Endothelial cell (in vitro differentiated cells): ENCODE data around the gene CADM1. TPM values are rescaled to one million over a fixed set of nuclear protein-coding genes. Genes with fewer than 3 reads are reported as not detected.

ENCODE experiments used
- DNase-seq: peaks from one replicate; pipeline ENCODE4 v3.0.0; 2021; ENCODE audit warnings: low spot score
- H3K27ac Mint-ChIP-seq: one replicate; pipeline ENCODE4 v1.8.0; 2021; ENCODE audit warnings: mixed read lengths, inconsistent platforms; ENCODE audit not compliant: unreplicated experiment
- H3K27me3 Mint-ChIP-seq: one replicate; pipeline ENCODE4 v1.8.0; 2021; ENCODE audit warnings: mild to moderate bottlenecking, moderate library complexity, mixed read lengths, inconsistent platforms; ENCODE audit not compliant: unreplicated experiment
- H3K36me3 Mint-ChIP-seq: one replicate; pipeline ENCODE4 v1.8.0; 2021; ENCODE audit warnings: mild to moderate bottlenecking, low read depth, mixed read lengths, inconsistent platforms; ENCODE audit not compliant: unreplicated experiment
- H3K4me1 Mint-ChIP-seq: one replicate; pipeline ENCODE4 v1.8.0; 2021; ENCODE audit warnings: mild to moderate bottlenecking, mixed read lengths, inconsistent platforms; ENCODE audit not compliant: unreplicated experiment
- H3K4me3 Mint-ChIP-seq: one replicate; pipeline ENCODE4 v1.8.0; 2021; ENCODE audit warnings: mild to moderate bottlenecking, mixed read lengths, inconsistent platforms; ENCODE audit not compliant: unreplicated experiment
- H3K9me3 Mint-ChIP-seq: one replicate; pipeline ENCODE4 v1.8.0; 2021; ENCODE audit warnings: mixed read lengths, inconsistent platforms; ENCODE audit not compliant: unreplicated experiment
- CTCF ChIP-seq: fragments of 200-600 bp; sonication (generic); IDR thresholded peaks from one replicate; pipeline ENCODE4 v1.5.0; 2021; ENCODE audit warnings: antibody characterized with exemption; ENCODE audit not compliant: unreplicated experiment
- total RNA-seq: library from RNA; stranded (reverse); fragmentation: NEBNext Ultra II Directional; extraction: Animal tissue kit (Norgen Biotek cat#: 25700); gene quantifications from one replicate; pipeline ENCODE4 v1.2.1, GENCODE V29; 2021; ENCODE audit not compliant: unreplicated experiment

The CADM1 gene
- total RNA-seq, 1 donor from 2014 or later, result 65.5 TPM

GRCh38 chr11:115154355-115154736 is 349.9 kb downstream of the CADM1 start:
- Mint-ChIP-seq H3K4me3 (no peak overlapping the region), H3K9me3 (no peaks in the 10 kb centered on the region), H3K27me3 (no peaks in the 10 kb centered on the region), H3K36me3 (no peaks in the 10 kb centered on the region), H3K4me1 (no peaks in the 10 kb centered on the region), H3K27ac (no peak overlapping the region)
- no peak for DNase-seq
- TF ChIP-seq CTCF, result no peak

GRCh38 chr11:115153731-115154354 is 350.4 kb downstream of the CADM1 start:
- no peak for DNase-seq
- H3K27ac Mint-ChIP-seq, result no peak overlapping the region
- H3K36me3 Mint-ChIP-seq, result no peaks in the 10 kb centered on the region
- no peak for TF ChIP-seq CTCF
- no peaks in the 10 kb centered on the region for H3K9me3 Mint-ChIP-seq
- H3K4me1 Mint-ChIP-seq, result no peaks in the 10 kb centered on the region
- no peaks in the 10 kb centered on the region for H3K27me3 Mint-ChIP-seq
- no peak overlapping the region for H3K4me3 Mint-ChIP-seq

GRCh38 chr11:115153135-115153534 is 351.1 kb downstream of the CADM1 start:
- Mint-ChIP-seq H3K27ac (no peak overlapping the region), H3K4me3 (no peak overlapping the region), H3K4me1 (no peaks in the 10 kb centered on the region), H3K36me3 (no peaks in the 10 kb centered on the region), H3K9me3 (no peaks in the 10 kb centered on the region), H3K27me3 (no peaks in the 10 kb centered on the region)
- TF ChIP-seq CTCF, result no peak
- DNase-seq, result no peak

- DNase-seq, result no peak
- Mint-ChIP-seq H3K9me3 (no peaks in the 10 kb centered on the region), H3K27me3 (peaks cover 2% of the 10 kb centered on the region), H3K4me3 (no peak overlapping the region), H3K4me1 (no peaks in the 10 kb centered on the region), H3K36me3 (no peaks in the 10 kb centered on the region), H3K27ac (no peak overlapping the region)
- TF ChIP-seq CTCF, result no peak
Observed at GRCh38 chr11:115151010-115151409, 353.2 kb downstream of the CADM1 start.

GRCh38 chr11:115148691-115149090 is 355.5 kb downstream of the CADM1 start:
- Mint-ChIP-seq H3K9me3 (no peaks in the 10 kb centered on the region), H3K4me3 (no peak overlapping the region), H3K4me1 (no peaks in the 10 kb centered on the region), H3K27me3 (peaks cover 2% of the 10 kb centered on the region), H3K36me3 (no peaks in the 10 kb centered on the region), H3K27ac (no peak overlapping the region)
- TF ChIP-seq CTCF, result no peak
- DNase-seq, result no peak
